IMR-90 (cell line): Measurements from ENCODE around the gene STYK1.

ENCODE experiments used
- BHLHE40 ChIP-seq: fragments of 150-350 bp; IDR thresholded peaks from 2 replicates; pipeline ENCODE4 v1.6.1; 2016; ENCODE audit warnings: mild to moderate bottlenecking, low read depth, low read length
- CHD1 ChIP-seq: IDR thresholded peaks from 2 replicates; pipeline ENCODE4 v1.6.1; 2012; ENCODE audit warnings: low read depth, low read length, improper control_type of control experiment
- CTCF ChIP-seq: conservative IDR thresholded peaks from 2 replicates; pipeline ENCODE4 v1.5.1; 2012; ENCODE audit warnings: mild to moderate bottlenecking, low read depth, low read length, improper control_type of control experiment
- ELK1 ChIP-seq: fragments of 150-350 bp; IDR thresholded peaks from 2 replicates; pipeline ENCODE4 v1.6.1; 2016; ENCODE audit warnings: low read depth, mild to moderate bottlenecking, low read length, moderate library complexity, borderline replicate concordance
- MXI1 ChIP-seq: IDR thresholded peaks from 2 replicates; pipeline ENCODE4 v1.6.1; 2012; ENCODE audit warnings: low read depth, mild to moderate bottlenecking, low read length, moderate library complexity, borderline replicate concordance
- POLR2A ChIP-seq: IDR thresholded peaks from 2 replicates; pipeline ENCODE4 v1.6.1; 2012; ENCODE audit warnings: mild to moderate bottlenecking, low read depth, low read length
- RAD21 ChIP-seq: IDR thresholded peaks from 2 replicates; pipeline ENCODE4 v1.6.1; 2012; ENCODE audit warnings: low read length, improper control_type of control experiment
- RFX5 ChIP-seq: IDR thresholded peaks from 2 replicates; pipeline ENCODE4 v1.8.0; 2012; ENCODE audit warnings: low read depth, mild to moderate bottlenecking, low read length, moderate library complexity
- SMC3 ChIP-seq: fragments of 150-350 bp; IDR thresholded peaks from 2 replicates; pipeline ENCODE4 v1.6.1; 2016; ENCODE audit warnings: low read depth, mild to moderate bottlenecking, antibody characterized with exemption, low read length, moderate library complexity

- no peak for TF ChIP-seq CTCF
- no peak for TF ChIP-seq RFX5
- TF ChIP-seq SMC3 = no peak
- no peak for TF ChIP-seq RAD21
- no peak for TF ChIP-seq MXI1
- no peak for TF ChIP-seq POLR2A
- no peak for TF ChIP-seq CHD1
- no peak for TF ChIP-seq BHLHE40
- no peak for TF ChIP-seq ELK1
These were observed 39.4 kb downstream of the STYK1 start for GRCh38 chr12:10634427-10634826.
